SK-N-SH treated with all-trans-retinoic acid at 6 μM for 48 hours (cell line): Measurements from ENCODE around the gene BPIFB4.

Experiments
- ATAC-seq: fragments of 200-7000 bp; cut with Tn5 transposase; 3 replicates; pipeline ENCODE4 v1.9.1; 2020; ENCODE audit warnings: mild to moderate bottlenecking, moderate library complexity
- ARNTL ChIP-seq: fragments of 450-650 bp; formaldehyde crosslinking; IDR thresholded peaks from 2 replicates; pipeline ENCODE4 v1.5.0; 2020; ENCODE audit warnings: low read depth, mild to moderate bottlenecking, moderate library complexity, borderline replicate concordance
- BACH2 ChIP-seq: fragments of 250-450 bp; sonication (Bioruptor Pico); IDR thresholded peaks from 2 replicates; pipeline ENCODE4 v1.9.0; 2021; ENCODE audit warnings: mild to moderate bottlenecking, borderline replicate concordance
- CSDC2 ChIP-seq: fragments of 250-450 bp; sonication (Bioruptor Pico); IDR thresholded peaks from 2 replicates; pipeline ENCODE4 v1.5.0; 2020; ENCODE audit warnings: mild to moderate bottlenecking, moderate library complexity
- ESRRG ChIP-seq: fragments of 250-450 bp; sonication (Bioruptor Pico); IDR thresholded peaks from 2 replicates; pipeline ENCODE4 v1.6.1; 2021; ENCODE audit warnings: mild to moderate bottlenecking
- GLIS3 ChIP-seq: fragments of 250-450 bp; sonication (Bioruptor Pico); IDR thresholded peaks from 2 replicates; pipeline ENCODE4 v1.5.0; 2020; ENCODE audit warnings: mild to moderate bottlenecking, moderate library complexity
- ISL1 ChIP-seq: fragments of 250-450 bp; sonication (Bioruptor Pico); IDR thresholded peaks from 2 replicates; pipeline ENCODE4 v2.1.2; 2022; ENCODE audit warnings: mild to moderate bottlenecking, moderate library complexity
- OSR1 ChIP-seq: fragments of 250-450 bp; sonication (Bioruptor Pico); IDR thresholded peaks from 2 replicates; pipeline ENCODE4 v1.8.0; 2022; ENCODE audit warnings: moderate library complexity, mild to moderate bottlenecking, inconsistent platforms
- PPARA ChIP-seq: fragments of 250-450 bp; sonication (Bioruptor Pico); IDR thresholded peaks from 2 replicates; pipeline ENCODE4 v1.5.0; 2020; ENCODE audit warnings: mild to moderate bottlenecking, borderline replicate concordance
- RARB ChIP-seq: fragments of 250-450 bp; sonication (Bioruptor Pico); IDR thresholded peaks from 2 replicates; pipeline ENCODE4 v1.8.0; 2021; ENCODE audit warnings: mild to moderate bottlenecking, moderate library complexity
- SNAI2 ChIP-seq: fragments of 250-450 bp; sonication (Bioruptor Pico); IDR thresholded peaks from 2 replicates; pipeline ENCODE4 v1.5.0; 2020; ENCODE audit warnings: mild to moderate bottlenecking, moderate library complexity
- TCF4 ChIP-seq: fragments of 250-450 bp; sonication (Bioruptor Pico); IDR thresholded peaks from 2 replicates; pipeline ENCODE4 v1.8.0; 2021; ENCODE audit warnings: mild to moderate bottlenecking, moderate library complexity, borderline replicate concordance
- TOX ChIP-seq: fragments of 250-450 bp; sonication (Bioruptor Pico); IDR thresholded peaks from 2 replicates; pipeline ENCODE4 v1.8.0; 2021; ENCODE audit warnings: mild to moderate bottlenecking, moderate library complexity, borderline replicate concordance
- ZC3H10 ChIP-seq: fragments of 250-450 bp; sonication (Bioruptor Pico); IDR thresholded peaks from 2 replicates; pipeline ENCODE4 v1.5.1; 2021; ENCODE audit warnings: mild to moderate bottlenecking, moderate library complexity
- ZNF565 ChIP-seq: fragments of 450-650 bp; formaldehyde crosslinking; conservative IDR thresholded peaks from 2 replicates; pipeline ENCODE4 v1.5.0; 2020; ENCODE audit warnings: low read depth, mild to moderate bottlenecking, moderate library complexity
- ZNF70 ChIP-seq: fragments of 450-650 bp; formaldehyde crosslinking; IDR thresholded peaks from 2 replicates; pipeline ENCODE4 v1.5.0; 2020; ENCODE audit warnings: mild to moderate bottlenecking, moderate library complexity
- ZNF8 ChIP-seq: fragments of 450-650 bp; formaldehyde crosslinking; IDR thresholded peaks from 2 replicates; pipeline ENCODE4 v1.5.0; 2020; ENCODE audit warnings: mild to moderate bottlenecking, moderate library complexity
- TF ChIP-seq, protein P1 (sequence below): fragments of 250-450 bp; sonication (Bioruptor Pico); IDR thresholded peaks from 2 replicates; pipeline ENCODE4 v1.5.1; 2020; ENCODE audit warnings: low read depth, mild to moderate bottlenecking, moderate library complexity
- TF ChIP-seq, protein P2 (sequence below): fragments of 250-450 bp; sonication (Bioruptor Pico); IDR thresholded peaks from 2 replicates; pipeline ENCODE4 v1.8.0; 2020; ENCODE audit warnings: mild to moderate bottlenecking, moderate library complexity, borderline replicate concordance
- TF ChIP-seq, protein P3 (sequence below): fragments of 250-450 bp; sonication (Bioruptor Pico); IDR thresholded peaks from 2 replicates; pipeline ENCODE4 v1.5.1; 2021; ENCODE audit warnings: mild to moderate bottlenecking, moderate library complexity
- TF ChIP-seq, protein P4 (sequence below): fragments of 250-450 bp; sonication (Bioruptor Pico); IDR thresholded peaks from 2 replicates; pipeline ENCODE4 v1.8.0; 2021; ENCODE audit warnings: low read depth, mild to moderate bottlenecking, moderate library complexity, borderline replicate concordance
- TF ChIP-seq, protein P5 (sequence below): fragments of 250-450 bp; sonication (Bioruptor Pico); IDR thresholded peaks from 2 replicates; pipeline ENCODE4 v1.5.0; 2020; ENCODE audit warnings: mild to moderate bottlenecking, moderate library complexity

The BPIFB4 gene

DNA sequence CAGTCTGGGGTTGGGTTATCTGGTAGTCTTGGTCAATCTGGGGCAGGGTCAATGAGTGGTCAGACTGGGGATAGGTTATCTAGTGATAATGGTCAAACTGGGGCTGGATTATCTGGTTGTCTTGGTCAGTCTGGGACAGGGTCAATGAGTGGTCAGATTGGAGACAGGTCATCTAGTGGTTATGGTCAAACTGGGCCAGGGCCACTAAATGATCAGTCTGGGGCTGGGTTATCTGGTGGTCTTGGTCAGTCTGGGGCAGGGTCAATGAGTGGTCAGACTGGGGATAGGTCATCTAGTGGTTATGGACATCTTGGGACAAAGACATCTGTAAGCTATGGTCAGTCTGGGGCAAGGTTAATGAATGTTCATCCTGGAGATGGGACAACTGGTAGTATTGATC, 60.0 kb downstream of the BPIFB4 start:
- TF ChIP-seq TOX (CRISPR knock-in tag), result no peak
- TF ChIP-seq RARB (CRISPR knock-in tag), result no peak
- TF ChIP-seq ZC3H10, result no peak
- TF ChIP-seq, protein P1, sequence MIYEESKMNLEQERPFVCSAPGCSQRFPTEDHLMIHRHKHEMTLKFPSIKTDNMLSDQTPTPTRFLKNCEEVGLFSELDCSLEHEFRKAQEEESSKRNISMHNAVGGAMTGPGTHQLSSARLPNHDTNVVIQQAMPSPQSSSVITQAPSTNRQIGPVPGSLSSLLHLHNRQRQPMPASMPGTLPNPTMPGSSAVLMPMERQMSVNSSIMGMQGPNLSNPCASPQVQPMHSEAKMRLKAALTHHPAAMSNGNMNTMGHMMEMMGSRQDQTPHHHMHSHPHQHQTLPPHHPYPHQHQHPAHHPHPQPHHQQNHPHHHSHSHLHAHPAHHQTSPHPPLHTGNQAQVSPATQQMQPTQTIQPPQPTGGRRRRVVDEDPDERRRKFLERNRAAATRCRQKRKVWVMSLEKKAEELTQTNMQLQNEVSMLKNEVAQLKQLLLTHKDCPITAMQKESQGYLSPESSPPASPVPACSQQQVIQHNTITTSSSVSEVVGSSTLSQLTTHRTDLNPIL (CRISPR knock-in tag), result no peak
- no peak for TF ChIP-seq PPARA
- TF ChIP-seq BACH2 (CRISPR knock-in tag), result no peak
- TF ChIP-seq OSR1 (CRISPR knock-in tag), result no peak
- no peak for TF ChIP-seq ZNF8 (CRISPR knock-in tag)
- TF ChIP-seq ESRRG, result no peak
- no peak for TF ChIP-seq ZNF70 (CRISPR knock-in tag)
- TF ChIP-seq ISL1 (CRISPR knock-in tag), result no peak
- no peak for TF ChIP-seq CSDC2 (CRISPR knock-in tag)
- no peak for TF ChIP-seq ARNTL (CRISPR knock-in tag)
- TF ChIP-seq, protein P2, sequence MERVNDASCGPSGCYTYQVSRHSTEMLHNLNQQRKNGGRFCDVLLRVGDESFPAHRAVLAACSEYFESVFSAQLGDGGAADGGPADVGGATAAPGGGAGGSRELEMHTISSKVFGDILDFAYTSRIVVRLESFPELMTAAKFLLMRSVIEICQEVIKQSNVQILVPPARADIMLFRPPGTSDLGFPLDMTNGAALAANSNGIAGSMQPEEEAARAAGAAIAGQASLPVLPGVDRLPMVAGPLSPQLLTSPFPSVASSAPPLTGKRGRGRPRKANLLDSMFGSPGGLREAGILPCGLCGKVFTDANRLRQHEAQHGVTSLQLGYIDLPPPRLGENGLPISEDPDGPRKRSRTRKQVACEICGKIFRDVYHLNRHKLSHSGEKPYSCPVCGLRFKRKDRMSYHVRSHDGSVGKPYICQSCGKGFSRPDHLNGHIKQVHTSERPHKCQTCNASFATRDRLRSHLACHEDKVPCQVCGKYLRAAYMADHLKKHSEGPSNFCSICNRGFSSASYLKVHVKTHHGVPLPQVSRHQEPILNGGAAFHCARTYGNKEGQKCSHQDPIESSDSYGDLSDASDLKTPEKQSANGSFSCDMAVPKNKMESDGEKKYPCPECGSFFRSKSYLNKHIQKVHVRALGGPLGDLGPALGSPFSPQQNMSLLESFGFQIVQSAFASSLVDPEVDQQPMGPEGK (CRISPR knock-in tag), result no peak
- TF ChIP-seq, protein P3, sequence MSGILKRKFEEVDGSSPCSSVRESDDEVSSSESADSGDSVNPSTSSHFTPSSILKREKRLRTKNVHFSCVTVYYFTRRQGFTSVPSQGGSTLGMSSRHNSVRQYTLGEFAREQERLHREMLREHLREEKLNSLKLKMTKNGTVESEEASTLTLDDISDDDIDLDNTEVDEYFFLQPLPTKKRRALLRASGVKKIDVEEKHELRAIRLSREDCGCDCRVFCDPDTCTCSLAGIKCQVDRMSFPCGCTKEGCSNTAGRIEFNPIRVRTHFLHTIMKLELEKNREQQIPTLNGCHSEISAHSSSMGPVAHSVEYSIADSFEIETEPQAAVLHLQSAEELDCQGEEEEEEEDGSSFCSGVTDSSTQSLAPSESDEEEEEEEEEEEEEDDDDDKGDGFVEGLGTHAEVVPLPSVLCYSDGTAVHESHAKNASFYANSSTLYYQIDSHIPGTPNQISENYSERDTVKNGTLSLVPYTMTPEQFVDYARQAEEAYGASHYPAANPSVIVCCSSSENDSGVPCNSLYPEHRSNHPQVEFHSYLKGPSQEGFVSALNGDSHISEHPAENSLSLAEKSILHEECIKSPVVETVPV, result no peak
- TF ChIP-seq, protein P4, sequence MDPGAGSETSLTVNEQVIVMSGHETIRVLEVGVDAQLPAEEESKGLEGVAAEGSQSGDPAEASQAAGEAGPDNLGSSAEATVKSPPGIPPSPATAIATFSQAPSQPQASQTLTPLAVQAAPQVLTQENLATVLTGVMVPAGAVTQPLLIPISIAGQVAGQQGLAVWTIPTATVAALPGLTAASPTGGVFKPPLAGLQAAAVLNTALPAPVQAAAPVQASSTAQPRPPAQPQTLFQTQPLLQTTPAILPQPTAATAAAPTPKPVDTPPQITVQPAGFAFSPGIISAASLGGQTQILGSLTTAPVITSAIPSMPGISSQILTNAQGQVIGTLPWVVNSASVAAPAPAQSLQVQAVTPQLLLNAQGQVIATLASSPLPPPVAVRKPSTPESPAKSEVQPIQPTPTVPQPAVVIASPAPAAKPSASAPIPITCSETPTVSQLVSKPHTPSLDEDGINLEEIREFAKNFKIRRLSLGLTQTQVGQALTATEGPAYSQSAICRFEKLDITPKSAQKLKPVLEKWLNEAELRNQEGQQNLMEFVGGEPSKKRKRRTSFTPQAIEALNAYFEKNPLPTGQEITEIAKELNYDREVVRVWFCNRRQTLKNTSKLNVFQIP, result no peak
- TF ChIP-seq ZNF565 (CRISPR knock-in tag), result no peak
- ATAC-seq, result no peak

DNA sequence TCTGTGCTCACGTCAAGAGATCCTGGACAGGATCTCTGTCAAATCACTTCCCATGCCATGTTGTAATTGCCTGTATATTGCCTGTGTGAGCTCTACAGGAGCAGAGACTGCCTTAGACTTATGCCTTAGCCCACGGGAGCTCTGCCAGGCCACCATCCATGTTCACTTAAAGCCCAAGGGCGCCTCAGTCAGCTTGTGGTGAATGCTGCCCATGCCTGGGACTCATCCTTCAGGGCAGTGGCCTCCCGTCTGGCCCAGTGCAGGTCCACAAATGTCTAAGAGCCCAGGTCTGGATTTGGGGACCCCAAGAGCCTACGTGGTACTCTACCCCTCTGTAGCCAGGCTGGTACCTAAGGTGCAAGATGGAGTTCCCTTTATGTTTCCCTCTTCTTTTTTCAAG, 66.1 kb downstream of the BPIFB4 start:
- no peak for ATAC-seq

More for the DNA sequence above, 66.1 kb downstream of the BPIFB4 start:
- no peak for TF ChIP-seq ISL1 (CRISPR knock-in tag)
- TF ChIP-seq GLIS3, result no peak
- no peak for TF ChIP-seq PPARA
- no peak for TF ChIP-seq SNAI2
- no peak for TF ChIP-seq ZC3H10
- TF ChIP-seq ZNF70 (CRISPR knock-in tag), result no peak
- TF ChIP-seq, protein P4, result no peak
- no peak for TF ChIP-seq ZNF8 (CRISPR knock-in tag)
- TF ChIP-seq, protein P5, sequence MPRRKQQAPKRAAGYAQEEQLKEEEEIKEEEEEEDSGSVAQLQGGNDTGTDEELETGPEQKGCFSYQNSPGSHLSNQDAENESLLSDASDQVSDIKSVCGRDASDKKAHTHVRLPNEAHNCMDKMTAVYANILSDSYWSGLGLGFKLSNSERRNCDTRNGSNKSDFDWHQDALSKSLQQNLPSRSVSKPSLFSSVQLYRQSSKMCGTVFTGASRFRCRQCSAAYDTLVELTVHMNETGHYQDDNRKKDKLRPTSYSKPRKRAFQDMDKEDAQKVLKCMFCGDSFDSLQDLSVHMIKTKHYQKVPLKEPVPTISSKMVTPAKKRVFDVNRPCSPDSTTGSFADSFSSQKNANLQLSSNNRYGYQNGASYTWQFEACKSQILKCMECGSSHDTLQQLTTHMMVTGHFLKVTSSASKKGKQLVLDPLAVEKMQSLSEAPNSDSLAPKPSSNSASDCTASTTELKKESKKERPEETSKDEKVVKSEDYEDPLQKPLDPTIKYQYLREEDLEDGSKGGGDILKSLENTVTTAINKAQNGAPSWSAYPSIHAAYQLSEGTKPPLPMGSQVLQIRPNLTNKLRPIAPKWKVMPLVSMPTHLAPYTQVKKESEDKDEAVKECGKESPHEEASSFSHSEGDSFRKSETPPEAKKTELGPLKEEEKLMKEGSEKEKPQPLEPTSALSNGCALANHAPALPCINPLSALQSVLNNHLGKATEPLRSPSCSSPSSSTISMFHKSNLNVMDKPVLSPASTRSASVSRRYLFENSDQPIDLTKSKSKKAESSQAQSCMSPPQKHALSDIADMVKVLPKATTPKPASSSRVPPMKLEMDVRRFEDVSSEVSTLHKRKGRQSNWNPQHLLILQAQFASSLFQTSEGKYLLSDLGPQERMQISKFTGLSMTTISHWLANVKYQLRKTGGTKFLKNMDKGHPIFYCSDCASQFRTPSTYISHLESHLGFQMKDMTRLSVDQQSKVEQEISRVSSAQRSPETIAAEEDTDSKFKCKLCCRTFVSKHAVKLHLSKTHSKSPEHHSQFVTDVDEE, result no peak
- TF ChIP-seq TOX (CRISPR knock-in tag), result no peak
- no peak for TF ChIP-seq TCF4 (CRISPR knock-in tag)
- TF ChIP-seq, protein P3, result no peak
- TF ChIP-seq RARB (CRISPR knock-in tag), result no peak
